HG02885 (cell line): Measurements from ENCODE around the gene QRICH1.
A peak's percentile ranks its signal among the peaks of the same experiment; 100 is the strongest.

Experiments used
- ATAC-seq: cut with Tn5 transposase; IDR thresholded peaks from one replicate; pipeline ENCODE4 v1.9.1; 2021; ENCODE audit warnings: mild to moderate bottlenecking; ENCODE audit not compliant: unreplicated experiment, poor library complexity

Gene QRICH1

GRCh38 chr3:49119439-49119838 is 25.6 kb upstream of the QRICH1 start:
- no peak for ATAC-seq

- no peak for ATAC-seq
Measured at GRCh38 chr3:49119036-49119435, 25.2 kb upstream of the QRICH1 start.

- ATAC-seq, result no peak
Measured at GRCh38 chr3:49112262-49112661, 18.4 kb upstream of the QRICH1 start.

GRCh38 chr3:49111347-49111746 is 17.5 kb upstream of the QRICH1 start:
- no peak for ATAC-seq

GRCh38 chr3:49110780-49111179 is 16.9 kb upstream of the QRICH1 start:
- ATAC-seq, result no peak

GRCh38 chr3:49108346-49108745 is 14.5 kb upstream of the QRICH1 start:
- no peak for ATAC-seq

- peak; percentile 92 for ATAC-seq
Measured at GRCh38 chr3:49104427-49105291, 10.8 kb upstream of the QRICH1 start, which contains the start of gene QARS1. Gene QARS1 (minus strand): TSS chr3:49104757. CDS start chr3:49104733, 24 bp downstream.

- ATAC-seq, result no peak
Measured at GRCh38 chr3:49104052-49104426, 10.2 kb upstream of the QRICH1 start.

GRCh38 chr3:49100046-49100615 is 6.3 kb upstream of the QRICH1 start:
- no peak for ATAC-seq

- no peak for ATAC-seq
Measured at GRCh38 chr3:49098910-49099630, 5.2 kb upstream of the QRICH1 start.

GRCh38 chr3:49098429-49098828 is 4.6 kb upstream of the QRICH1 start:
- ATAC-seq, result no peak

GRCh38 chr3:49092938-49093852 is 676 bp downstream of the QRICH1 start:
- ATAC-seq, result peak; percentile 43

- ATAC-seq, result no peak
Measured at GRCh38 chr3:49081429-49081828, 12.4 kb downstream of the QRICH1 start.

GRCh38 chr3:49079270-49079669 is 14.6 kb downstream of the QRICH1 start:
- no peak for ATAC-seq

- ATAC-seq, result no peak
Measured at GRCh38 chr3:49076646-49077045, 17.2 kb downstream of the QRICH1 start.

- no peak for ATAC-seq
Measured at GRCh38 chr3:49076116-49076515, 17.8 kb downstream of the QRICH1 start.

GRCh38 chr3:49058011-49058410 is 35.9 kb downstream of the QRICH1 start:
- ATAC-seq, result no peak

GRCh38 chr3:49057268-49057667 is 36.6 kb downstream of the QRICH1 start:
- ATAC-seq, result no peak

- no peak for ATAC-seq
Measured at GRCh38 chr3:49054344-49054862, 39.5 kb downstream of the QRICH1 start.

GRCh38 chr3:49053543-49053942 is 40.3 kb downstream of the QRICH1 start:
- no peak for ATAC-seq
